OCI-LY3 (cell line): ENCODE data around the gene VASH2.
A peak's percentile ranks its signal among the peaks of the same experiment; 100 is the strongest.

Experiments used
- H2AFZ ChIP-seq: fragments of 200-600, 300-600 bp; shearing (Covaris generic); 2 replicates; pipeline ENCODE4 v1.6.0; 2014; ENCODE audit warnings: antibody characterized with exemption, low read depth, low read length
- H3K27ac ChIP-seq: fragments of 200-600, 300-600 bp; sonication (generic); 2 replicates; pipeline ENCODE4 v1.5.1; 2014; ENCODE audit warnings: mild to moderate bottlenecking, low read length, moderate library complexity, mixed read lengths
- H3K27me3 ChIP-seq: fragments of 200-600, 300-600 bp; sonication (generic); 2 replicates; pipeline ENCODE4 v1.6.1; 2014; ENCODE audit warnings: low read depth, low read length, mixed read lengths
- H3K36me3 ChIP-seq: fragments of 200-600, 300-600 bp; sonication (generic); replicated peaks from 2 replicates; pipeline ENCODE3; 2014; ENCODE audit warnings: low read depth, low read length, mixed read lengths
- H3K4me1 ChIP-seq: fragments of 300-600, 200-600 bp; sonication (generic); 2 replicates; pipeline ENCODE4 v1.6.1; 2014; ENCODE audit warnings: low read length, mixed read lengths
- H3K4me2 ChIP-seq: fragments of 200-600, 300-600 bp; sonication (generic); 2 replicates; pipeline ENCODE4 v1.6.1; 2014; ENCODE audit warnings: low read length, mixed read lengths
- H3K4me3 ChIP-seq: fragments of 300-600, 200-600 bp; sonication (generic); 2 replicates; pipeline ENCODE4 v1.5.1; 2014; ENCODE audit warnings: antibody characterized with exemption, mild to moderate bottlenecking, low read length, moderate library complexity
- H3K79me2 ChIP-seq: fragments of 300-600, 200-600 bp; shearing (Covaris generic); 2 replicates; pipeline ENCODE4 v1.6.1; 2014; ENCODE audit warnings: mild to moderate bottlenecking, low read length, mixed read lengths
- H3K9ac ChIP-seq: fragments of 300-600, 200-600 bp; shearing (Covaris generic); 2 replicates; pipeline ENCODE4 v1.6.0; 2014; ENCODE audit warnings: mild to moderate bottlenecking, low read length, moderate library complexity
- H3K9me3 ChIP-seq: fragments of 200-600, 300-600 bp; shearing (Covaris generic); 2 replicates; pipeline ENCODE4 v1.6.1; 2014; ENCODE audit warnings: low read length, mixed read lengths; ENCODE audit not compliant: insufficient read depth
- H4K20me1 ChIP-seq: fragments of 200-600, 300-600 bp; sonication (generic); 2 replicates; pipeline ENCODE4 v1.6.1; 2016; ENCODE audit warnings: low read length, mixed read lengths; ENCODE audit not compliant: insufficient read depth
- CTCF ChIP-seq: fragments of 200-600, 300-600 bp; sonication (generic); IDR thresholded peaks from 2 replicates; pipeline ENCODE4 v1.5.1; 2014; ENCODE audit warnings: antibody characterized with exemption, low read length, low read depth
- EZH2phosphoT487 ChIP-seq: fragments of 200-600 bp; shearing (Covaris generic); IDR thresholded peaks from 2 replicates; pipeline ENCODE4 v1.6.1; 2018; ENCODE audit warnings: antibody characterized with exemption, mixed run types, low read depth

Gene VASH2

DNA sequence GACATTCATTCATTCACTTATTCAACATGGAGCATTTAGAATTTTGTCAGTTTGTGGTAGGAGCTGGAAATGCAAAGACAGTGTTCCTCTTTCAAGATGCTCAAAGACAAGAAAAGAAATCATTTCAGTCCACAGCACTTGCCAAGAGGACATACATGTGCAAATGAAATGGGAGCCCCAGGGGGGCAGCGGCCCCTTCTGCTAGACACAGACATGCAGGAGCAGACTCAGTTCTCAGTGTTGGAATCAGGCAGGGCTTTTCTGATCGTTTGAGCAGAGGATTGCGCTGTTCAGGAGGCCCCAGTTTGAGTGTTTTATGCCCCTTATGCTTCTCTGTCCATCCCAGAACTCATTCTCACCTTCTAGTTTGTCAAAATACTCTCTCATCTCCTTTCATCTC is 35.6 kb upstream of the VASH2 start:
- H3K27me3 ChIP-seq, result no peaks in the 10 kb centered on the region
- H3K79me2 ChIP-seq, result no peaks in the 10 kb centered on the region
- H3K9ac ChIP-seq, result no peak overlapping the region
- TF ChIP-seq CTCF (no peak), EZH2phosphoT487 (no peak)
- no peaks in the 10 kb centered on the region for H3K9me3 ChIP-seq
- no peaks in the 10 kb centered on the region for H4K20me1 ChIP-seq
- H3K4me3 ChIP-seq, result no peak overlapping the region
- no peak overlapping the region for H3K27ac ChIP-seq
- 0 out of 2 replicates have a peak overlapping the region, but pooled peaks have one; percentile 29 for H2AFZ ChIP-seq
- no peaks in the 10 kb centered on the region for H3K36me3 ChIP-seq
- H3K4me2 ChIP-seq, result peak overlapping the region; percentile 16; the same call in 1 of the 2 replicates
- H3K4me1 ChIP-seq, result peaks cover 20% of the 10 kb centered on the region

DNA sequence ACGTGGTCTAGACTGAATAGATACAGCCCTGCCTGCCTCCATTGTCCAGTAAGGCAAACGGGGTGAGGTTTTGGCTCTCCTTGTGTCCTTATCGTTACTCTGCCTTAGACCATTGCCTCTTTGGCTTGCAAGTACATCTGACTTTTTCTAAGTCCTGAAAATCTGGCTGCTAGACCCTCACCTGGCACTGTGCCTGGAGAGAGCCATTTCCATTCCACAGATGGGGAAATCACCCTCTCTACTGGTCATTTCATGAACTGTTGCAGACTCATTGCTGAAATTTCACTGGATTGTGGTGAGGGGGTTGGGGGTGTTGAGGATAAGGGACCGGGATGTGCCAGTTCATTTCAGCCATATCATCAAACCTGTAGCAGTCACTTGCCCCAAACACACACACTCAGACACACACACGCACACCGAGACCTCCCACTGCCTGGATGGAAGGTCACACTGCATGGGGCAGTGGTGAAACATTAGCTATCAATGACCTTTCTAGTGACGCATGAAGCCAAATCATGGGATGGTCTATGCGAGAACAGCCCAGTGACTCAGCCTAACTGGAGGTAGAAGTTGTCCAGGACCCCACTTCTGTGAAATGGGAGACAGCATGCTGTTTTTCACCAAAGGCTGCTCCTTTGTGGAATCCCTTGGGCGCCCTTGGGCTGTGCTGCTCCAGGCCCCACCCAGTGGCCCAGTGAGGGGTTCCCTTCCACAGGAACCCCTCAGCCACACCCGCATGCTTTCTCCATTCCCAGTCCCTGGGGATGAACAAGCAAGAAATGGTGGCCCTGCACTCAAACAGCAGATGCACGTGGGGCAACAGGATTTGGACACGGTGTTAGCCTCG is 34.9 kb upstream of the VASH2 start:
- Histone ChIP-seq H3K9me3 (no peaks in the 10 kb centered on the region), H3K79me2 (no peaks in the 10 kb centered on the region), H3K27me3 (no peaks in the 10 kb centered on the region), H2AFZ (peak overlapping the region; percentile 29; the same call in 1 of the 2 replicates), H3K36me3 (no peaks in the 10 kb centered on the region), H3K4me3 (no peak overlapping the region), H3K9ac (no peak overlapping the region), H3K4me1 (peaks cover 22% of the 10 kb centered on the region), H4K20me1 (no peaks in the 10 kb centered on the region), H3K27ac (no peak overlapping the region), H3K4me2 (peak overlapping the region; percentile 16)
- TF ChIP-seq CTCF (peak; percentile 67), EZH2phosphoT487 (no peak)

DNA sequence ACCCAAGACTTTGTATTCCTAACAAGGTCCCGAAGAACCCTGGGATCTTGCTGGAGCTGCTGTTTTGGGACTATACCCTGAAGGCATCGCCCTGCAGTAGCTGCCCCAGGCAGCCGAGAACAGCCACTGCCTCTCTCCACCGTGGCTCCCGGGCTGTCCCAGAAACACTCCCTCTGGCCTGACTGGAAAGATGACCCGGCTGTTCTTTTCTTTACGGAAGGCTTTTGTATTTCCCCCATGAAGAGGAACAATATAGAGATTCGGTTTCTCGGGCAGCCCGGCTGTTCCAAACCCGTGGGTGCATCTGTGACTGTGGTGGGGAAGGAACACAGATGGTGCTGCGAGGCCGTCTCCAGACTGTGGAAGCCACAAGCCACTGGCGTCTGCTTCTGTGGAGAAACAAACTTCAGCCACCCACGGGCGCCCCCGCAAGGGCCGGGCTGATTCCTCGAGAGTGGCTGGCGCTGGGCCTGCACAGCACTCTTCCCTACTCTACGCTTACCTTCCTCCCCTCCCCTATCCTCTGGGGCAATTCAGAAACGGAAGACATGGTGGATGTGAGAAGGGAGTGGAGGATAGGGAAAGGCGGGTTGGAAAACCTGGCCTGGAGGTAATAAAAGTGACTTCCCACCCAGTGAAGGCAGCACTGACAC is 33.7 kb upstream of the VASH2 start:
- H3K4me3 ChIP-seq, result peak overlapping the region; percentile 59
- H4K20me1 ChIP-seq, result no peaks in the 10 kb centered on the region
- peak overlapping the region; percentile 83 for H2AFZ ChIP-seq
- peak overlapping the region; percentile 15; the same call in 1 of the 2 replicates for H3K9ac ChIP-seq
- no peaks in the 10 kb centered on the region for H3K79me2 ChIP-seq
- no peaks in the 10 kb centered on the region for H3K9me3 ChIP-seq
- H3K27me3 ChIP-seq, result no peaks in the 10 kb centered on the region
- TF ChIP-seq CTCF, result peak; percentile 34
- no peak for TF ChIP-seq EZH2phosphoT487
- H3K4me2 ChIP-seq, result peak overlapping the region; percentile 64
- no peaks in the 10 kb centered on the region for H3K36me3 ChIP-seq
- H3K27ac ChIP-seq, result no peak overlapping the region
- H3K4me1 ChIP-seq, result peaks cover 32% of the 10 kb centered on the region

DNA sequence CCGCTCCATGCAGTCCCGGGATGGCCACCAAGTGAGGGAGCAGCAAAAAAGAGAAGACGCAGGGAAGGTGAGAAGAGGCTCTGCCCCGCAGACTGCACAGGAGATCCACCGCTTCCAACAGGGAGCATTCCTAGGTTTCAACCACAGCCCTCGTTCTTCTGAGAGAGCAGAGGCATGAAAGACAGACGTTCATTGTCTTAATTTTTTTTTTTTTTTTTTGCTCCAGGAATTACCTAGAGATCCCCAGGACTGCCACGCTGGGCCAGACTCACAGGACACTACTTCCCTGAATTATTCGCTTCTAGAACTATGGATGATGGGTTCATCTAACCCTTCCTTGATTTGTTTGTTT is 33.2 kb upstream of the VASH2 start:
- peak overlapping the region; percentile 64 for H3K4me2 ChIP-seq
- H3K27me3 ChIP-seq, result no peaks in the 10 kb centered on the region
- H3K27ac ChIP-seq, result no peak overlapping the region
- no peaks in the 10 kb centered on the region for H3K36me3 ChIP-seq
- H3K4me3 ChIP-seq, result peak overlapping the region; percentile 59
- H3K4me1 ChIP-seq, result peaks cover 32% of the 10 kb centered on the region
- no peak for TF ChIP-seq EZH2phosphoT487
- TF ChIP-seq CTCF, result no peak
- no peaks in the 10 kb centered on the region for H3K9me3 ChIP-seq
- H3K79me2 ChIP-seq, result no peaks in the 10 kb centered on the region
- peak overlapping the region; percentile 83 for H2AFZ ChIP-seq
- peak overlapping the region; percentile 15; the same call in 1 of the 2 replicates for H3K9ac ChIP-seq
- H4K20me1 ChIP-seq, result no peaks in the 10 kb centered on the region
